ENCODE measurements around the gene CTSF.

Gene CTSF

GRCh38 chr11:66579017-66579606 is 10.7 kb upstream of the CTSF start:
- Mint-ChIP-seq H3K27me3 (peaks cover 20% of the 10 kb centered on the region), H3K27ac (no peak overlapping the region), H3K9me3 (peaks cover 17% of the 10 kb centered on the region), H3K4me1 (ENCODE audit: low read depth) (peaks cover 11% of the 10 kb centered on the region), H3K36me3 (ENCODE audit: low read depth) (no peaks in the 10 kb centered on the region), H3K4me3 (no peak overlapping the region)
- intact Hi-C loops (cut with micrococcal nuclease), result loop anchor here (1.0 kb wide), 1 partner anchor 99 kb away; no protein-coding TSS in a partner anchor

GRCh38 chr11:66570850-66571180 is 2.4 kb upstream of the CTSF start:
- peaks cover 11% of the 10 kb centered on the region for H3K4me1 Mint-ChIP-seq (ENCODE audit: low read depth)
- intact Hi-C loops (cut with micrococcal nuclease), result no loop called here
- H3K27me3 Mint-ChIP-seq, result peaks cover 47% of the 10 kb centered on the region
- no peak overlapping the region for H3K27ac Mint-ChIP-seq
- H3K4me3 Mint-ChIP-seq, result no peak overlapping the region
- H3K36me3 Mint-ChIP-seq (ENCODE audit: low read depth), result no peaks in the 10 kb centered on the region
- H3K9me3 Mint-ChIP-seq, result no peaks in the 10 kb centered on the region

- intact Hi-C loops (cut with micrococcal nuclease), result no loop called here
- Mint-ChIP-seq H3K27ac (no peak overlapping the region), H3K9me3 (no peaks in the 10 kb centered on the region), H3K4me3 (no peak overlapping the region), H3K36me3 (ENCODE audit: low read depth) (no peaks in the 10 kb centered on the region), H3K4me1 (ENCODE audit: low read depth) (peaks cover 11% of the 10 kb centered on the region), H3K27me3 (peaks cover 47% of the 10 kb centered on the region)
These were observed 1.9 kb upstream of the CTSF start for GRCh38 chr11:66570079-66570849.

- no peak overlapping the region for H3K4me3 Mint-ChIP-seq
- H3K27me3 Mint-ChIP-seq, result peaks cover 35% of the 10 kb centered on the region
- no peak overlapping the region for H3K27ac Mint-ChIP-seq
- intact Hi-C loops (cut with micrococcal nuclease), result no loop called here
- H3K4me1 Mint-ChIP-seq (ENCODE audit: low read depth), result peaks cover 11% of the 10 kb centered on the region
- H3K9me3 Mint-ChIP-seq, result no peaks in the 10 kb centered on the region
- no peaks in the 10 kb centered on the region for H3K36me3 Mint-ChIP-seq (ENCODE audit: low read depth)
These were observed 670 bp upstream of the CTSF start for GRCh38 chr11:66569076-66569475.

- H3K9me3 Mint-ChIP-seq, result no peaks in the 10 kb centered on the region
- H3K27me3 Mint-ChIP-seq, result peaks cover 29% of the 10 kb centered on the region
- intact Hi-C loops (cut with micrococcal nuclease), result no loop called here
- H3K4me3 Mint-ChIP-seq, result peak overlapping the region; percentile 72
- H3K36me3 Mint-ChIP-seq (ENCODE audit: low read depth), result no peaks in the 10 kb centered on the region
- H3K4me1 Mint-ChIP-seq (ENCODE audit: low read depth), result peaks cover 11% of the 10 kb centered on the region
- no peak overlapping the region for H3K27ac Mint-ChIP-seq
These were observed 651 bp downstream of the CTSF start for GRCh38 chr11:66567787-66568123.

- peaks cover 30% of the 10 kb centered on the region for H3K27me3 Mint-ChIP-seq
- peaks cover 11% of the 10 kb centered on the region for H3K4me1 Mint-ChIP-seq (ENCODE audit: low read depth)
- H3K27ac Mint-ChIP-seq, result no peak overlapping the region
- no peaks in the 10 kb centered on the region for H3K36me3 Mint-ChIP-seq (ENCODE audit: low read depth)
- H3K9me3 Mint-ChIP-seq, result no peaks in the 10 kb centered on the region
- H3K4me3 Mint-ChIP-seq, result no peak overlapping the region
- intact Hi-C loops (cut with micrococcal nuclease), result no loop called here
These were observed 2.2 kb downstream of the CTSF start for GRCh38 chr11:66566221-66566620.

GRCh38 chr11:66564984-66565383 is 3.4 kb downstream of the CTSF start:
- peaks cover 11% of the 10 kb centered on the region for H3K4me1 Mint-ChIP-seq (ENCODE audit: low read depth)
- no peaks in the 10 kb centered on the region for H3K9me3 Mint-ChIP-seq
- H3K27me3 Mint-ChIP-seq, result peaks cover 38% of the 10 kb centered on the region
- H3K4me3 Mint-ChIP-seq, result no peak overlapping the region
- intact Hi-C loops (cut with micrococcal nuclease), result no loop called here
- no peak overlapping the region for H3K27ac Mint-ChIP-seq
- H3K36me3 Mint-ChIP-seq (ENCODE audit: low read depth), result no peaks in the 10 kb centered on the region

- peaks cover 13% of the 10 kb centered on the region for H3K4me1 Mint-ChIP-seq (ENCODE audit: low read depth)
- H3K27ac Mint-ChIP-seq, result no peak overlapping the region
- intact Hi-C loops (cut with micrococcal nuclease), result no loop called here
- H3K36me3 Mint-ChIP-seq (ENCODE audit: low read depth), result no peaks in the 10 kb centered on the region
- no peak overlapping the region for H3K4me3 Mint-ChIP-seq
- peaks cover 41% of the 10 kb centered on the region for H3K27me3 Mint-ChIP-seq
- no peaks in the 10 kb centered on the region for H3K9me3 Mint-ChIP-seq
These were observed 3.9 kb downstream of the CTSF start for GRCh38 chr11:66564538-66564937.

GRCh38 chr11:66563832-66564231 is 4.6 kb downstream of the CTSF start:
- intact Hi-C loops (cut with micrococcal nuclease), result no loop called here

GRCh38 chr11:66562907-66563583 is 5.4 kb downstream of the CTSF start:
- Mint-ChIP-seq H3K27me3 (peaks cover 44% of the 10 kb centered on the region), H3K4me3 (no peak overlapping the region), H3K27ac (no peak overlapping the region), H3K36me3 (ENCODE audit: low read depth) (no peaks in the 10 kb centered on the region), H3K9me3 (no peaks in the 10 kb centered on the region), H3K4me1 (ENCODE audit: low read depth) (peaks cover 10% of the 10 kb centered on the region)
- intact Hi-C loops (cut with micrococcal nuclease), result no loop called here

More at GRCh38 chr11:66563832-66564231, 4.6 kb downstream of the CTSF start:
- Mint-ChIP-seq H3K4me1 (ENCODE audit: low read depth) (peaks cover 16% of the 10 kb centered on the region), H3K36me3 (ENCODE audit: low read depth) (no peaks in the 10 kb centered on the region), H3K4me3 (no peak overlapping the region), H3K9me3 (no peaks in the 10 kb centered on the region), H3K27ac (no peak overlapping the region), H3K27me3 (peaks cover 41% of the 10 kb centered on the region)

GRCh38 chr11:66562275-66562674 is 6.1 kb downstream of the CTSF start:
- intact Hi-C loops (cut with micrococcal nuclease), result no loop called here
- H3K9me3 Mint-ChIP-seq, result no peaks in the 10 kb centered on the region
- no peak overlapping the region for H3K27ac Mint-ChIP-seq
- H3K36me3 Mint-ChIP-seq (ENCODE audit: low read depth), result no peaks in the 10 kb centered on the region
- H3K27me3 Mint-ChIP-seq, result peaks cover 43% of the 10 kb centered on the region
- H3K4me1 Mint-ChIP-seq (ENCODE audit: low read depth), result peaks cover 5% of the 10 kb centered on the region
- H3K4me3 Mint-ChIP-seq, result no peak overlapping the region

GRCh38 chr11:66561975-66562248 is 6.5 kb downstream of the CTSF start:
- intact Hi-C loops (cut with micrococcal nuclease), result no loop called here
- Mint-ChIP-seq H3K9me3 (no peaks in the 10 kb centered on the region), H3K27ac (no peak overlapping the region), H3K4me1 (ENCODE audit: low read depth) (peaks cover 5% of the 10 kb centered on the region), H3K4me3 (no peak overlapping the region), H3K36me3 (ENCODE audit: low read depth) (no peaks in the 10 kb centered on the region), H3K27me3 (peaks cover 42% of the 10 kb centered on the region)

GRCh38 chr11:66561178-66561974 is 7.0 kb downstream of the CTSF start:
- no peak overlapping the region for H3K4me3 Mint-ChIP-seq
- peaks cover 5% of the 10 kb centered on the region for H3K4me1 Mint-ChIP-seq (ENCODE audit: low read depth)
- no peaks in the 10 kb centered on the region for H3K9me3 Mint-ChIP-seq
- H3K27me3 Mint-ChIP-seq, result peaks cover 37% of the 10 kb centered on the region
- no peaks in the 10 kb centered on the region for H3K36me3 Mint-ChIP-seq (ENCODE audit: low read depth)
- intact Hi-C loops (cut with micrococcal nuclease), result no loop called here
- H3K27ac Mint-ChIP-seq, result no peak overlapping the region

Data from dendritic cell treated with granulocyte-macrophage colony-stimulating factor and Interleukin-4, amounts not matched to agents 40 ng/mL and 50 ng/mL, for 4 days (primary cell).